ENCODE measurements around the gene CFAP69.

The CFAP69 gene

GRCh38 chr7:90210475-90210874 is 34.5 kb upstream of the CFAP69 start:
- TF ChIP-seq CREB1 (IDR thresholded peaks at IDR 0.05; ENCODE audit: low read depth) (no peak), EP300 (IDR thresholded peaks at IDR 0.05; ENCODE audit: borderline replicate concordance) (no peak), CEBPB (IDR thresholded peaks at IDR 0.05) (no peak), NFIC (IDR thresholded peaks at IDR 0.05) (no peak)

DNA sequence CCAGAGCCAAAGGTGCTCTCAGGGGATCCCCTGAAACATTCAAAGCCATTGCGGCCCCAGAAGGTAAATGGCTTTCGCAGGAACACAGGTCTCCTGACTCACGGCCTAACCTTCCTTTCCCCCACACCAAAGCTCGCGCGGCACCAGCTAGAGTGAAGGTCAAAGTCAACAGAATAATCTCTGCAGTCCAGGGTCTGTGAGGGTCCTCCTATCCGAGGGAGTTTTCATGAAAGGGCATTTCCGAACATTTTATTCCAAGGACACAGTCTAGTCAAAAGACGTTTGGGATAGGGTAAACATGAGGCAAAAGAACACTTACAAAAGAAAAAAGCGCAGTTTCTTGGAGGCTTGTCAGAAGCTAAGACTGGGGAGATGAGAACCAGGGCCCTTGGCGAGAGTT is 34.0 kb upstream of the CFAP69 start:
- TF ChIP-seq NFIC (IDR thresholded peaks at IDR 0.05) (no peak), YY1 (IDR thresholded peaks at IDR 0.05; ENCODE audit: low read depth) (no peak), TCF12 (IDR thresholded peaks at IDR 0.05; ENCODE audit: low read depth) (no peak), TAF1 (IDR thresholded peaks at IDR 0.05; ENCODE audit: low read depth) (no peak), CREB1 (IDR thresholded peaks at IDR 0.05; ENCODE audit: low read depth) (no peak), EP300 (IDR thresholded peaks at IDR 0.05; ENCODE audit: borderline replicate concordance) (no peak), ZBTB7A (IDR thresholded peaks at IDR 0.05; ENCODE audit: low read depth) (no peak), EGR1 (IDR thresholded peaks at IDR 0.05) (no peak), FOXM1 (IDR thresholded peaks at IDR 0.05; ENCODE audit: borderline replicate concordance, low read depth) (no peak), RAD21 (IDR thresholded peaks at IDR 0.05; ENCODE audit: low read depth) (no peak), CEBPB (IDR thresholded peaks at IDR 0.05) (no peak), TEAD4 (IDR thresholded peaks at IDR 0.05) (no peak)
- TF ChIP-seq, protein P1, sequence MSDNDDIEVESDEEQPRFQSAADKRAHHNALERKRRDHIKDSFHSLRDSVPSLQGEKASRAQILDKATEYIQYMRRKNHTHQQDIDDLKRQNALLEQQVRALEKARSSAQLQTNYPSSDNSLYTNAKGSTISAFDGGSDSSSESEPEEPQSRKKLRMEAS (IDR thresholded peaks at IDR 0.05), result no peak
- TF ChIP-seq, protein P2, sequence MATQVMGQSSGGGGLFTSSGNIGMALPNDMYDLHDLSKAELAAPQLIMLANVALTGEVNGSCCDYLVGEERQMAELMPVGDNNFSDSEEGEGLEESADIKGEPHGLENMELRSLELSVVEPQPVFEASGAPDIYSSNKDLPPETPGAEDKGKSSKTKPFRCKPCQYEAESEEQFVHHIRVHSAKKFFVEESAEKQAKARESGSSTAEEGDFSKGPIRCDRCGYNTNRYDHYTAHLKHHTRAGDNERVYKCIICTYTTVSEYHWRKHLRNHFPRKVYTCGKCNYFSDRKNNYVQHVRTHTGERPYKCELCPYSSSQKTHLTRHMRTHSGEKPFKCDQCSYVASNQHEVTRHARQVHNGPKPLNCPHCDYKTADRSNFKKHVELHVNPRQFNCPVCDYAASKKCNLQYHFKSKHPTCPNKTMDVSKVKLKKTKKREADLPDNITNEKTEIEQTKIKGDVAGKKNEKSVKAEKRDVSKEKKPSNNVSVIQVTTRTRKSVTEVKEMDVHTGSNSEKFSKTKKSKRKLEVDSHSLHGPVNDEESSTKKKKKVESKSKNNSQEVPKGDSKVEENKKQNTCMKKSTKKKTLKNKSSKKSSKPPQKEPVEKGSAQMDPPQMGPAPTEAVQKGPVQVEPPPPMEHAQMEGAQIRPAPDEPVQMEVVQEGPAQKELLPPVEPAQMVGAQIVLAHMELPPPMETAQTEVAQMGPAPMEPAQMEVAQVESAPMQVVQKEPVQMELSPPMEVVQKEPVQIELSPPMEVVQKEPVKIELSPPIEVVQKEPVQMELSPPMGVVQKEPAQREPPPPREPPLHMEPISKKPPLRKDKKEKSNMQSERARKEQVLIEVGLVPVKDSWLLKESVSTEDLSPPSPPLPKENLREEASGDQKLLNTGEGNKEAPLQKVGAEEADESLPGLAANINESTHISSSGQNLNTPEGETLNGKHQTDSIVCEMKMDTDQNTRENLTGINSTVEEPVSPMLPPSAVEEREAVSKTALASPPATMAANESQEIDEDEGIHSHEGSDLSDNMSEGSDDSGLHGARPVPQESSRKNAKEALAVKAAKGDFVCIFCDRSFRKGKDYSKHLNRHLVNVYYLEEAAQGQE (IDR thresholded peaks at IDR 0.05; ENCODE audit: low read depth), result no peak
- TF ChIP-seq, protein P3, sequence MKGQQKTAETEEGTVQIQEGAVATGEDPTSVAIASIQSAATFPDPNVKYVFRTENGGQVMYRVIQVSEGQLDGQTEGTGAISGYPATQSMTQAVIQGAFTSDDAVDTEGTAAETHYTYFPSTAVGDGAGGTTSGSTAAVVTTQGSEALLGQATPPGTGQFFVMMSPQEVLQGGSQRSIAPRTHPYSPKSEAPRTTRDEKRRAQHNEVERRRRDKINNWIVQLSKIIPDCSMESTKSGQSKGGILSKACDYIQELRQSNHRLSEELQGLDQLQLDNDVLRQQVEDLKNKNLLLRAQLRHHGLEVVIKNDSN (IDR thresholded peaks at IDR 0.05), result no peak

GRCh38 chr7:90211391-90212148 is 33.4 kb upstream of the CFAP69 start, which contains the start of gene STEAP2:
Gene STEAP2, plus strand, starts transcription at chr7:90211740. Its CDS starts 13,343 bp downstream, at chr7:90225083.
- TF ChIP-seq EGR1 (IDR thresholded peaks at IDR 0.05) (no peak), NFIC (IDR thresholded peaks at IDR 0.05) (peak; percentile 32; the same call in 1 of the 2 replicates), CEBPB (IDR thresholded peaks at IDR 0.05) (no peak), TAF1 (IDR thresholded peaks at IDR 0.05; ENCODE audit: low read depth) (peak; percentile 52; the same call in 1 of the 2 replicates), TEAD4 (IDR thresholded peaks at IDR 0.05) (peak; percentile 47; the same call in 1 of the 2 replicates), CREB1 (IDR thresholded peaks at IDR 0.05; ENCODE audit: low read depth) (no peak), ZBTB7A (IDR thresholded peaks at IDR 0.05; ENCODE audit: low read depth) (no peak), FOXM1 (IDR thresholded peaks at IDR 0.05; ENCODE audit: borderline replicate concordance, low read depth) (no peak), RAD21 (IDR thresholded peaks at IDR 0.05; ENCODE audit: low read depth) (peak; percentile 37; the same call in 1 of the 2 replicates), EP300 (IDR thresholded peaks at IDR 0.05; ENCODE audit: borderline replicate concordance) (no peak; the same call in 1 of the 2 replicates), TCF12 (IDR thresholded peaks at IDR 0.05; ENCODE audit: low read depth) (peak; percentile 24; the same call in 1 of the 2 replicates), YY1 (IDR thresholded peaks at IDR 0.05; ENCODE audit: low read depth) (peak; percentile 45; the same call in 1 of the 2 replicates)
- TF ChIP-seq, protein P3 (IDR thresholded peaks at IDR 0.05), result peak; percentile 46
- TF ChIP-seq, protein P2 (IDR thresholded peaks at IDR 0.05; ENCODE audit: low read depth), result no peak
- TF ChIP-seq, protein P1 (IDR thresholded peaks at IDR 0.05), result peak; percentile 89

GRCh38 chr7:90212149-90212495 is 32.9 kb upstream of the CFAP69 start:
- no peak for TF ChIP-seq CREB1 (IDR thresholded peaks at IDR 0.05; ENCODE audit: low read depth)
- TF ChIP-seq, protein P1 (IDR thresholded peaks at IDR 0.05), result no peak

DNA sequence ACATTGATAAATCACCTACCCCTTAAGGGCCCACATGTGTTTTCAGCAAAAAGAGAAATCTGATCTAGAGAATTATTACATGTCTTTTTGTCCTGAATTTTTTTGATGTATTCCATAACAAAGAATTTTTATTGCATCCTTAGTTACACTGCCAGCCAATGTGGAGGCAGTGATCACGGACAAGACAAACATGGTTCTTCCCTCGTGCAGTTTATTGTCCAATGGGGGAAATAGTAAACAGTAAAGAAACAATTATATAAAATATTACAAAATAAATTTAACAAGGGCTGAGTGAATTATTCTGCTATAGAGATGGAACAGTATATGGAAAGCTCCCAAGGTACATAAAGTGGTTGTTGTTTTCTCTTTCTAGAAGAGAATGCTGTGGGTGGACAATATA is 31.5 kb upstream of the CFAP69 start:
- no peak for TF ChIP-seq CEBPB (IDR thresholded peaks at IDR 0.05)
- TF ChIP-seq YY1 (IDR thresholded peaks at IDR 0.05; ENCODE audit: low read depth), result no peak
- TF ChIP-seq EP300 (IDR thresholded peaks at IDR 0.05; ENCODE audit: borderline replicate concordance), result no peak
- no peak for TF ChIP-seq TCF12 (IDR thresholded peaks at IDR 0.05; ENCODE audit: low read depth)
- no peak for TF ChIP-seq RAD21 (IDR thresholded peaks at IDR 0.05; ENCODE audit: low read depth)
- no peak for TF ChIP-seq ZBTB7A (IDR thresholded peaks at IDR 0.05; ENCODE audit: low read depth)

All from Ishikawa (cell line).